ENCODE data around the gene QPCT. TPM values are rescaled to one million over a fixed set of nuclear protein-coding genes. Genes with fewer than 3 reads are reported as not detected.

The QPCT gene
- total and polyA plus RNA-seq, 2 of the 4 experiments (the other 2 are of a cell fraction) = 1.9 to 2.2 TPM

DNA sequence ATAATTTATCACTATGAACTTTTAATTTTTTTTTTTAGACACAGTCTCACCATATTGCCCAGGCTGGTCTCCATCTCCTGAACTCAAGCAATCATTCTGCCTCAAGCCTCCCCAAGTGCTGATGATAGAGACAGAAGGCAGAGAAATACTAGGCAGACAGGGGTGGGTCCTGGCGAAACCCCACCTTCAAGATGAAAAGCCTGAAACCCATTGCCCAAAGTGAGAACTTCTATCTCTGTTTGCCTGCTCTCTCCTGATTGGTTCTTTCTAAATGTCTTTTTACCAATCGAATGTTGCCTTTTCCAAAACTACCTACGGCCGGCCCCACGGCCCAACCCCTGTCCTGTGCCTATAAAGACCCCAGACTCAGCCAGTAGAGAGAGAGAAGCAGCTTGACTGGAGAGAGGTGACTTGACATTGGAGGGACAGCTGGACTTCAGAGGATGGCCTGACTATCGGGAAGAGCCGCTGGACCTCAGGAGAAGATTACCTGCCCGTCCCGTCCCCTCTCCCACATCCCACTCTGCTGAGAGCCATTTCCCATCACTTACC lies 41.7 kb upstream of the QPCT start:
- no peak overlapping the region for H2AK9ac ChIP-seq (replicated peaks; ENCODE audit: low read depth, low read length, poor library complexity)
- POLR2A ChIA-PET (ENCODE audit: unreplicated experiment) = no interaction called here
- H4K20me1 ChIP-seq (ENCODE audit: insufficient read depth, low read length) = peaks cover 22% of the 10 kb centered on the region
- H3K18ac ChIP-seq (ENCODE audit: low read depth, low read length) = no peak overlapping the region
- H2BK15ac ChIP-seq (ENCODE audit: low read depth, low read length) = no peak overlapping the region
- no peak overlapping the region for H4K5ac ChIP-seq (ENCODE audit: low read depth, low read length)
- no peak overlapping the region for H2AK5ac ChIP-seq (ENCODE audit: low read depth, low read length)
- ATAC-seq (ENCODE audit: low read depth) (no peak), DNase-seq (no peak)
- H3K23ac ChIP-seq (ENCODE audit: low read depth, low read length) = no peak overlapping the region
- H3K36me3 ChIP-seq (ENCODE audit: control insufficient read depth, insufficient read depth, low read length) = 0 out of 2 replicates have a peak, but pooled peaks cover 3% of the 10 kb centered on the region
- no peaks in the 10 kb centered on the region for H3K9me1 ChIP-seq (ENCODE audit: insufficient read depth, low read length)
- H3K4me1 ChIP-seq (ENCODE audit: control insufficient read depth, insufficient read depth, low read length) = 0 out of 2 replicates have a peak, but pooled peaks cover 3% of the 10 kb centered on the region
- intact Hi-C loops (cut with micrococcal nuclease) = no loop called here
- CTCF ChIA-PET = no interaction called here
- no peak overlapping the region for H3K14ac ChIP-seq (replicated peaks; ENCODE audit: low read depth, low read length)
- no peak overlapping the region for H3K56ac ChIP-seq (ENCODE audit: extremely low read depth, insufficient read depth, low read length)
- H3K27ac ChIP-seq (ENCODE audit: insufficient read depth, low read length) = no peak overlapping the region
- TF ChIP-seq, protein P1, sequence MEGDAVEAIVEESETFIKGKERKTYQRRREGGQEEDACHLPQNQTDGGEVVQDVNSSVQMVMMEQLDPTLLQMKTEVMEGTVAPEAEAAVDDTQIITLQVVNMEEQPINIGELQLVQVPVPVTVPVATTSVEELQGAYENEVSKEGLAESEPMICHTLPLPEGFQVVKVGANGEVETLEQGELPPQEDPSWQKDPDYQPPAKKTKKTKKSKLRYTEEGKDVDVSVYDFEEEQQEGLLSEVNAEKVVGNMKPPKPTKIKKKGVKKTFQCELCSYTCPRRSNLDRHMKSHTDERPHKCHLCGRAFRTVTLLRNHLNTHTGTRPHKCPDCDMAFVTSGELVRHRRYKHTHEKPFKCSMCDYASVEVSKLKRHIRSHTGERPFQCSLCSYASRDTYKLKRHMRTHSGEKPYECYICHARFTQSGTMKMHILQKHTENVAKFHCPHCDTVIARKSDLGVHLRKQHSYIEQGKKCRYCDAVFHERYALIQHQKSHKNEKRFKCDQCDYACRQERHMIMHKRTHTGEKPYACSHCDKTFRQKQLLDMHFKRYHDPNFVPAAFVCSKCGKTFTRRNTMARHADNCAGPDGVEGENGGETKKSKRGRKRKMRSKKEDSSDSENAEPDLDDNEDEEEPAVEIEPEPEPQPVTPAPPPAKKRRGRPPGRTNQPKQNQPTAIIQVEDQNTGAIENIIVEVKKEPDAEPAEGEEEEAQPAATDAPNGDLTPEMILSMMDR (conservative IDR thresholded peaks at IDR 0.05; ENCODE audit: low read depth, low read length) = no peak
- TF ChIP-seq, protein P2, sequence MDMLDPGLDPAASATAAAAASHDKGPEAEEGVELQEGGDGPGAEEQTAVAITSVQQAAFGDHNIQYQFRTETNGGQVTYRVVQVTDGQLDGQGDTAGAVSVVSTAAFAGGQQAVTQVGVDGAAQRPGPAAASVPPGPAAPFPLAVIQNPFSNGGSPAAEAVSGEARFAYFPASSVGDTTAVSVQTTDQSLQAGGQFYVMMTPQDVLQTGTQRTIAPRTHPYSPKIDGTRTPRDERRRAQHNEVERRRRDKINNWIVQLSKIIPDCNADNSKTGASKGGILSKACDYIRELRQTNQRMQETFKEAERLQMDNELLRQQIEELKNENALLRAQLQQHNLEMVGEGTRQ (IDR thresholded peaks at IDR 0.05; ENCODE audit: low read depth, low read length) = no peak
- no peak for TF ChIP-seq NFE2L2 (IDR thresholded peaks at IDR 0.05; ENCODE audit: low read depth, low read length)
- no peak for TF ChIP-seq CHD1 (IDR thresholded peaks at IDR 0.05; ENCODE audit: low read depth, low read length)
- no peak for TF ChIP-seq SMC3 (IDR thresholded peaks at IDR 0.05; ENCODE audit: low read depth, low read length)
- no peak for TF ChIP-seq BHLHE40 (IDR thresholded peaks at IDR 0.05; ENCODE audit: low read depth, low read length)
- no peak for TF ChIP-seq RAD21 (IDR thresholded peaks at IDR 0.05; ENCODE audit: low read length)
- no peak overlapping the region for H3K9ac ChIP-seq (ENCODE audit: low read depth, low read length)
- H2AFZ ChIP-seq (replicated peaks; ENCODE audit: low read length, poor library complexity) = no peak overlapping the region
- H2BK5ac ChIP-seq (ENCODE audit: low read depth, low read length, poor library complexity, severe bottlenecking) = no peak overlapping the region
- H3K4ac ChIP-seq (ENCODE audit: low read depth, low read length) = no peak overlapping the region
- H4K91ac ChIP-seq (ENCODE audit: insufficient read depth, low read depth, low read length) = no peak overlapping the region
- BruUV-seq (replicated peaks) = no TSS peak
- dilution Hi-C loops (cut with HindIII; ENCODE audit: low sequenced_read_pairs, unreplicated experiment) = no loop called here
- no peaks in the 10 kb centered on the region for H3K9me3 ChIP-seq (ENCODE audit: control insufficient read depth, insufficient read depth, low read length)
- no peak overlapping the region for H2BK20ac ChIP-seq (ENCODE audit: low read depth, low read length)
- H3K4me3 ChIP-seq (ENCODE audit: insufficient read depth, low read depth, low read length) = no peak overlapping the region
- in situ Hi-C loops (cut with MboI; ENCODE audit: low sequenced_read_pairs) = no loop called here
- H4K8ac ChIP-seq (ENCODE audit: low read depth in 2 of 2, low read length in 2 of 2) = no peak overlapping the region
- no peak overlapping the region for H2BK120ac ChIP-seq (ENCODE audit: low read depth, low read length)
- H3K27me3 ChIP-seq (ENCODE audit: control insufficient read depth, insufficient read depth, low read length) = no peaks in the 10 kb centered on the region
- WGBS, 2 experiments (ENCODE audit: extremely low coverage in 2 of 2, insufficient read length in 1 of 2) = no CpG with 5 or more reads among the region's 9 CpGs
- H3K79me1 ChIP-seq (ENCODE audit: low read depth in 1 of 2, low read length in 2 of 2) = peaks cover 37 to 62% of the 10 kb centered on the region in 2 experiments
- H3K4me2 ChIP-seq (ENCODE audit: low read depth, low read length) = no peak overlapping the region

Measured in IMR-90 (cell line).